SK-N-MC (cell line): ENCODE data around the gene HES5.
"Not testable (repeated sequence)": the region's sequence is repeated elsewhere in the genome, so short reads cannot be mapped to it uniquely, and the experiment has no call there.

ENCODE experiments used
- EZH2 ChIP-seq: fragments of 200-600 bp; sonication (generic); IDR thresholded peaks from one replicate; pipeline ENCODE4 v1.6.1; 2017; ENCODE audit warnings: antibody characterized with exemption
- POLR2AphosphoS5 ChIP-seq: IDR thresholded peaks from 2 replicates; pipeline ENCODE4 v1.6.1; 2012; ENCODE audit warnings: mild to moderate bottlenecking, low read depth, low read length, borderline replicate concordance

GRCh38 chr1:2568187-2568816 is 38.2 kb upstream of the HES5 start:
- TF ChIP-seq EZH2, POLR2AphosphoS5: not testable (repeated sequence)
